SK-N-SH treated with all-trans-retinoic acid at 6 μM for 48 hours (cell line): ENCODE results near the gene ZMAT3.

Experiments used
- ATAC-seq: fragments of 200-7000 bp; cut with Tn5 transposase; 3 replicates; pipeline ENCODE4 v1.9.1; 2020; ENCODE audit warnings: mild to moderate bottlenecking, moderate library complexity
- ARNTL ChIP-seq: fragments of 450-650 bp; formaldehyde crosslinking; IDR thresholded peaks from 2 replicates; pipeline ENCODE4 v1.5.0; 2020; ENCODE audit warnings: low read depth, mild to moderate bottlenecking, moderate library complexity, borderline replicate concordance
- BACH2 ChIP-seq: fragments of 250-450 bp; sonication (Bioruptor Pico); IDR thresholded peaks from 2 replicates; pipeline ENCODE4 v1.9.0; 2021; ENCODE audit warnings: mild to moderate bottlenecking, borderline replicate concordance
- CSDC2 ChIP-seq: fragments of 250-450 bp; sonication (Bioruptor Pico); IDR thresholded peaks from 2 replicates; pipeline ENCODE4 v1.5.0; 2020; ENCODE audit warnings: mild to moderate bottlenecking, moderate library complexity
- ISL1 ChIP-seq: fragments of 250-450 bp; sonication (Bioruptor Pico); IDR thresholded peaks from 2 replicates; pipeline ENCODE4 v2.1.2; 2022; ENCODE audit warnings: mild to moderate bottlenecking, moderate library complexity
- OSR1 ChIP-seq: fragments of 250-450 bp; sonication (Bioruptor Pico); IDR thresholded peaks from 2 replicates; pipeline ENCODE4 v1.8.0; 2022; ENCODE audit warnings: moderate library complexity, mild to moderate bottlenecking, inconsistent platforms
- PPARA ChIP-seq: fragments of 250-450 bp; sonication (Bioruptor Pico); IDR thresholded peaks from 2 replicates; pipeline ENCODE4 v1.5.0; 2020; ENCODE audit warnings: mild to moderate bottlenecking, borderline replicate concordance
- RARB ChIP-seq: fragments of 250-450 bp; sonication (Bioruptor Pico); IDR thresholded peaks from 2 replicates; pipeline ENCODE4 v1.8.0; 2021; ENCODE audit warnings: mild to moderate bottlenecking, moderate library complexity
- TOX ChIP-seq: fragments of 250-450 bp; sonication (Bioruptor Pico); IDR thresholded peaks from 2 replicates; pipeline ENCODE4 v1.8.0; 2021; ENCODE audit warnings: mild to moderate bottlenecking, moderate library complexity, borderline replicate concordance
- ZC3H10 ChIP-seq: fragments of 250-450 bp; sonication (Bioruptor Pico); IDR thresholded peaks from 2 replicates; pipeline ENCODE4 v1.5.1; 2021; ENCODE audit warnings: mild to moderate bottlenecking, moderate library complexity
- ZFP3 ChIP-seq: fragments of 250-450 bp; sonication (Bioruptor Pico); IDR thresholded peaks from 2 replicates; pipeline ENCODE4 v1.5.0; 2020; ENCODE audit warnings: mild to moderate bottlenecking, moderate library complexity
- ZFP30 ChIP-seq: fragments of 450-650 bp; formaldehyde crosslinking; IDR thresholded peaks from 2 replicates; pipeline ENCODE4 v1.5.0; 2022; ENCODE audit warnings: mild to moderate bottlenecking, moderate library complexity
- ZNF70 ChIP-seq: fragments of 450-650 bp; formaldehyde crosslinking; IDR thresholded peaks from 2 replicates; pipeline ENCODE4 v1.5.0; 2020; ENCODE audit warnings: mild to moderate bottlenecking, moderate library complexity
- ZNF8 ChIP-seq: fragments of 450-650 bp; formaldehyde crosslinking; IDR thresholded peaks from 2 replicates; pipeline ENCODE4 v1.5.0; 2020; ENCODE audit warnings: mild to moderate bottlenecking, moderate library complexity
- TF ChIP-seq, protein P1 (sequence below): fragments of 250-450 bp; sonication (Bioruptor Pico); IDR thresholded peaks from 2 replicates; pipeline ENCODE4 v1.5.0; 2020; ENCODE audit warnings: mild to moderate bottlenecking, moderate library complexity
- TF ChIP-seq, protein P2 (sequence below): fragments of 250-450 bp; sonication (Bioruptor Pico); IDR thresholded peaks from 2 replicates; pipeline ENCODE4 v1.5.1; 2021; ENCODE audit warnings: mild to moderate bottlenecking, moderate library complexity
- TF ChIP-seq, protein P3 (sequence below): fragments of 250-450 bp; sonication (Bioruptor Pico); IDR thresholded peaks from 2 replicates; pipeline ENCODE4 v1.8.0; 2020; ENCODE audit warnings: mild to moderate bottlenecking, moderate library complexity, borderline replicate concordance
- TF ChIP-seq, protein P4 (sequence below): fragments of 250-450 bp; sonication (Bioruptor Pico); IDR thresholded peaks from 2 replicates; pipeline ENCODE4 v1.8.0; 2021; ENCODE audit warnings: low read depth, mild to moderate bottlenecking, moderate library complexity, borderline replicate concordance
- TF ChIP-seq, protein P5 (sequence below): fragments of 250-450 bp; sonication (Bioruptor Pico); IDR thresholded peaks from 2 replicates; pipeline ENCODE4 v1.5.1; 2020; ENCODE audit warnings: low read depth, mild to moderate bottlenecking, moderate library complexity

Gene ZMAT3

DNA sequence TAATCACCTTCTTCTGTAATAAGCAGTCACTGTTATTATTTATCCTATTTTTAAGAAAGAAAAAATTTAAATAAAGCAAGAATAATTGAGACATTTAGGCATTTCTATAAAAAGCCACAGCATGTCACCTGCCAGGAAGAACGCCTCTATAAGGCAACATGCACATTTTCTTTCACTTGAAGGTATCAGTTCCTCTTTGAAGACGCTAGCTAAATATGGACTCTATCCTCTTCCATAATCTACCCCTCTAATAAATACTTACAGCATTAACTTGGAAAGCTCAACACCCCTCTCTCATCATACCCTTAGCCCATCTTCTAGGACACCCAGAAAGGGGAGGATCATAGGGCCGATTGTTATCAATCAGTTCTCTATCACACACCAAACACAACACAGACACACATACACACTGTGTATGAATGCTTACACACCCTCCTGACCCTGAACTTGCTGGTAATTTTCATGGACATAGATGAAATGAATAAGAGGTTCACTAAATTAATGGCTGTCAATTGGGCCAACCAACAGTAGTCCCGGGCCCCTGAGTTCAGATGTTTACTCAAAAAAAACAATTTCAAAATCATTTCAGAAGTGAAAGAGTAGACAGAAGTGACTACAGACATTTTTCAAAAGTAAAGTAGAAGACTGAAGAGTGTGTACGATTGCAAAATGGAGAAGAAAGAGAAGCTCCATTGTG, 102.5 kb downstream of the ZMAT3 start:
- TF ChIP-seq ZNF8 (CRISPR knock-in tag): no peak
- TF ChIP-seq ZFP3 (CRISPR knock-in tag): no peak
- no peak for TF ChIP-seq RARB (CRISPR knock-in tag)
- no peak for TF ChIP-seq PPARA (CRISPR knock-in tag)
- TF ChIP-seq ZC3H10 (CRISPR knock-in tag): no peak
- no peak for TF ChIP-seq ZNF70 (CRISPR knock-in tag)
- no peak for TF ChIP-seq OSR1 (CRISPR knock-in tag)
- TF ChIP-seq, protein P1, sequence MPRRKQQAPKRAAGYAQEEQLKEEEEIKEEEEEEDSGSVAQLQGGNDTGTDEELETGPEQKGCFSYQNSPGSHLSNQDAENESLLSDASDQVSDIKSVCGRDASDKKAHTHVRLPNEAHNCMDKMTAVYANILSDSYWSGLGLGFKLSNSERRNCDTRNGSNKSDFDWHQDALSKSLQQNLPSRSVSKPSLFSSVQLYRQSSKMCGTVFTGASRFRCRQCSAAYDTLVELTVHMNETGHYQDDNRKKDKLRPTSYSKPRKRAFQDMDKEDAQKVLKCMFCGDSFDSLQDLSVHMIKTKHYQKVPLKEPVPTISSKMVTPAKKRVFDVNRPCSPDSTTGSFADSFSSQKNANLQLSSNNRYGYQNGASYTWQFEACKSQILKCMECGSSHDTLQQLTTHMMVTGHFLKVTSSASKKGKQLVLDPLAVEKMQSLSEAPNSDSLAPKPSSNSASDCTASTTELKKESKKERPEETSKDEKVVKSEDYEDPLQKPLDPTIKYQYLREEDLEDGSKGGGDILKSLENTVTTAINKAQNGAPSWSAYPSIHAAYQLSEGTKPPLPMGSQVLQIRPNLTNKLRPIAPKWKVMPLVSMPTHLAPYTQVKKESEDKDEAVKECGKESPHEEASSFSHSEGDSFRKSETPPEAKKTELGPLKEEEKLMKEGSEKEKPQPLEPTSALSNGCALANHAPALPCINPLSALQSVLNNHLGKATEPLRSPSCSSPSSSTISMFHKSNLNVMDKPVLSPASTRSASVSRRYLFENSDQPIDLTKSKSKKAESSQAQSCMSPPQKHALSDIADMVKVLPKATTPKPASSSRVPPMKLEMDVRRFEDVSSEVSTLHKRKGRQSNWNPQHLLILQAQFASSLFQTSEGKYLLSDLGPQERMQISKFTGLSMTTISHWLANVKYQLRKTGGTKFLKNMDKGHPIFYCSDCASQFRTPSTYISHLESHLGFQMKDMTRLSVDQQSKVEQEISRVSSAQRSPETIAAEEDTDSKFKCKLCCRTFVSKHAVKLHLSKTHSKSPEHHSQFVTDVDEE (CRISPR knock-in tag): no peak
- TF ChIP-seq BACH2 (CRISPR knock-in tag): no peak
- TF ChIP-seq, protein P2, sequence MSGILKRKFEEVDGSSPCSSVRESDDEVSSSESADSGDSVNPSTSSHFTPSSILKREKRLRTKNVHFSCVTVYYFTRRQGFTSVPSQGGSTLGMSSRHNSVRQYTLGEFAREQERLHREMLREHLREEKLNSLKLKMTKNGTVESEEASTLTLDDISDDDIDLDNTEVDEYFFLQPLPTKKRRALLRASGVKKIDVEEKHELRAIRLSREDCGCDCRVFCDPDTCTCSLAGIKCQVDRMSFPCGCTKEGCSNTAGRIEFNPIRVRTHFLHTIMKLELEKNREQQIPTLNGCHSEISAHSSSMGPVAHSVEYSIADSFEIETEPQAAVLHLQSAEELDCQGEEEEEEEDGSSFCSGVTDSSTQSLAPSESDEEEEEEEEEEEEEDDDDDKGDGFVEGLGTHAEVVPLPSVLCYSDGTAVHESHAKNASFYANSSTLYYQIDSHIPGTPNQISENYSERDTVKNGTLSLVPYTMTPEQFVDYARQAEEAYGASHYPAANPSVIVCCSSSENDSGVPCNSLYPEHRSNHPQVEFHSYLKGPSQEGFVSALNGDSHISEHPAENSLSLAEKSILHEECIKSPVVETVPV: no peak
- no peak for TF ChIP-seq TOX (CRISPR knock-in tag)
- TF ChIP-seq, protein P3, sequence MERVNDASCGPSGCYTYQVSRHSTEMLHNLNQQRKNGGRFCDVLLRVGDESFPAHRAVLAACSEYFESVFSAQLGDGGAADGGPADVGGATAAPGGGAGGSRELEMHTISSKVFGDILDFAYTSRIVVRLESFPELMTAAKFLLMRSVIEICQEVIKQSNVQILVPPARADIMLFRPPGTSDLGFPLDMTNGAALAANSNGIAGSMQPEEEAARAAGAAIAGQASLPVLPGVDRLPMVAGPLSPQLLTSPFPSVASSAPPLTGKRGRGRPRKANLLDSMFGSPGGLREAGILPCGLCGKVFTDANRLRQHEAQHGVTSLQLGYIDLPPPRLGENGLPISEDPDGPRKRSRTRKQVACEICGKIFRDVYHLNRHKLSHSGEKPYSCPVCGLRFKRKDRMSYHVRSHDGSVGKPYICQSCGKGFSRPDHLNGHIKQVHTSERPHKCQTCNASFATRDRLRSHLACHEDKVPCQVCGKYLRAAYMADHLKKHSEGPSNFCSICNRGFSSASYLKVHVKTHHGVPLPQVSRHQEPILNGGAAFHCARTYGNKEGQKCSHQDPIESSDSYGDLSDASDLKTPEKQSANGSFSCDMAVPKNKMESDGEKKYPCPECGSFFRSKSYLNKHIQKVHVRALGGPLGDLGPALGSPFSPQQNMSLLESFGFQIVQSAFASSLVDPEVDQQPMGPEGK (CRISPR knock-in tag): no peak
- no peak for TF ChIP-seq ISL1 (CRISPR knock-in tag)
- no peak for TF ChIP-seq CSDC2 (CRISPR knock-in tag)
- TF ChIP-seq, protein P4, sequence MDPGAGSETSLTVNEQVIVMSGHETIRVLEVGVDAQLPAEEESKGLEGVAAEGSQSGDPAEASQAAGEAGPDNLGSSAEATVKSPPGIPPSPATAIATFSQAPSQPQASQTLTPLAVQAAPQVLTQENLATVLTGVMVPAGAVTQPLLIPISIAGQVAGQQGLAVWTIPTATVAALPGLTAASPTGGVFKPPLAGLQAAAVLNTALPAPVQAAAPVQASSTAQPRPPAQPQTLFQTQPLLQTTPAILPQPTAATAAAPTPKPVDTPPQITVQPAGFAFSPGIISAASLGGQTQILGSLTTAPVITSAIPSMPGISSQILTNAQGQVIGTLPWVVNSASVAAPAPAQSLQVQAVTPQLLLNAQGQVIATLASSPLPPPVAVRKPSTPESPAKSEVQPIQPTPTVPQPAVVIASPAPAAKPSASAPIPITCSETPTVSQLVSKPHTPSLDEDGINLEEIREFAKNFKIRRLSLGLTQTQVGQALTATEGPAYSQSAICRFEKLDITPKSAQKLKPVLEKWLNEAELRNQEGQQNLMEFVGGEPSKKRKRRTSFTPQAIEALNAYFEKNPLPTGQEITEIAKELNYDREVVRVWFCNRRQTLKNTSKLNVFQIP (CRISPR knock-in tag): no peak
- no peak for TF ChIP-seq ARNTL (CRISPR knock-in tag)
- TF ChIP-seq ZFP30 (CRISPR knock-in tag): no peak
- TF ChIP-seq, protein P5, sequence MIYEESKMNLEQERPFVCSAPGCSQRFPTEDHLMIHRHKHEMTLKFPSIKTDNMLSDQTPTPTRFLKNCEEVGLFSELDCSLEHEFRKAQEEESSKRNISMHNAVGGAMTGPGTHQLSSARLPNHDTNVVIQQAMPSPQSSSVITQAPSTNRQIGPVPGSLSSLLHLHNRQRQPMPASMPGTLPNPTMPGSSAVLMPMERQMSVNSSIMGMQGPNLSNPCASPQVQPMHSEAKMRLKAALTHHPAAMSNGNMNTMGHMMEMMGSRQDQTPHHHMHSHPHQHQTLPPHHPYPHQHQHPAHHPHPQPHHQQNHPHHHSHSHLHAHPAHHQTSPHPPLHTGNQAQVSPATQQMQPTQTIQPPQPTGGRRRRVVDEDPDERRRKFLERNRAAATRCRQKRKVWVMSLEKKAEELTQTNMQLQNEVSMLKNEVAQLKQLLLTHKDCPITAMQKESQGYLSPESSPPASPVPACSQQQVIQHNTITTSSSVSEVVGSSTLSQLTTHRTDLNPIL (CRISPR knock-in tag): no peak
- ATAC-seq: no peak
